IMR-90 (cell line): ENCODE data around the gene RASGRP4. TPM values are rescaled to one million over a fixed set of nuclear protein-coding genes. Genes with fewer than 3 reads are reported as not detected.

Experiments
- ATAC-seq: fragments of 200-7000 bp; cut with Tn5 transposase; 2 replicates; pipeline ENCODE4 v1.9.1; 2020; ENCODE audit warnings: low read depth, mild to moderate bottlenecking, moderate library complexity
- BruUV-seq: library from RNA; stranded (reverse); fragments of 400-500 nt; replicated peaks from 2 replicates; lab custom pipeline; 2021; lab: Mats Ljungman, UMichigan
- CTCF ChIA-PET: fragments of 300-600 bp; formaldehyde crosslinking; extraction: SDS; loops from one replicate; lab custom pipeline; 2021; ENCODE audit warnings: antibody characterized with exemption; lab: Yijun Ruan, JAX
- POLR2A ChIA-PET: fragments of 300-600 bp; sonication (Branson Sonifier 250); formaldehyde crosslinking; loops from one replicate; lab custom pipeline; 2022; ENCODE audit warnings: antibody characterized with exemption; ENCODE audit not compliant: unreplicated experiment; lab: Charles Lee
- DNase-seq: peaks from one replicate; pipeline ENCODE4 v3.0.0; 2013
- H2AFZ ChIP-seq: replicated peaks from 2 replicates; pipeline ENCODE3; 2013; ENCODE audit warnings: low read length, mild to moderate bottlenecking; ENCODE audit not compliant: poor library complexity
- H2AK5ac ChIP-seq: 2 replicates; pipeline ENCODE4 v1.6.1; 2013; ENCODE audit warnings: low read depth, low read length, inconsistent platforms
- H2AK9ac ChIP-seq: replicated peaks from 2 replicates; pipeline ENCODE3; 2013; ENCODE audit warnings: mild to moderate bottlenecking, low read depth, low read length, moderate library complexity; ENCODE audit not compliant: poor library complexity
- H2BK120ac ChIP-seq: 2 replicates; pipeline ENCODE4 v1.6.1; 2013; ENCODE audit warnings: low read depth, low read length, inconsistent platforms
- H2BK15ac ChIP-seq: 3 replicates; pipeline ENCODE4 v1.6.1; 2013; ENCODE audit warnings: low read depth, low read length, inconsistent platforms
- H2BK20ac ChIP-seq: 2 replicates; pipeline ENCODE4 v1.6.1; 2013; ENCODE audit warnings: low read depth, mild to moderate bottlenecking, inconsistent platforms, low read length, moderate library complexity
- H2BK5ac ChIP-seq: 2 replicates; pipeline ENCODE4 v1.6.1; 2013; ENCODE audit warnings: mild to moderate bottlenecking, low read depth, low read length, inconsistent platforms; ENCODE audit not compliant: poor library complexity, severe bottlenecking
- H3K14ac ChIP-seq: replicated peaks from 2 replicates; pipeline ENCODE4 v1.6.1; 2013; ENCODE audit warnings: low read depth, low read length, inconsistent platforms
- H3K18ac ChIP-seq: 2 replicates; pipeline ENCODE4 v1.6.1; 2013; ENCODE audit warnings: low read depth, low read length, control low read depth
- H3K23ac ChIP-seq: 2 replicates; pipeline ENCODE4 v1.6.1; 2013; ENCODE audit warnings: low read depth, low read length, inconsistent platforms
- H3K27ac ChIP-seq: 2 replicates; pipeline ENCODE4 v1.5.1; 2013; ENCODE audit warnings: mild to moderate bottlenecking, control low read depth, low read length; ENCODE audit not compliant: insufficient read depth
- H3K27me3 ChIP-seq: 2 replicates; pipeline ENCODE4 v1.6.1; 2013; ENCODE audit warnings: low read length; ENCODE audit not compliant: control insufficient read depth, insufficient read depth
- H3K36me3 ChIP-seq: 2 replicates; pipeline ENCODE4 v1.6.1; 2013; ENCODE audit warnings: low read length, mixed read lengths; ENCODE audit not compliant: control insufficient read depth, insufficient read depth
- H3K4ac ChIP-seq: 2 replicates; pipeline ENCODE4 v1.6.1; 2013; ENCODE audit warnings: low read depth, low read length, inconsistent platforms
- H3K4me1 ChIP-seq: 2 replicates; pipeline ENCODE4 v1.6.1; 2013; ENCODE audit warnings: low read length, mixed read lengths; ENCODE audit not compliant: control insufficient read depth, insufficient read depth
- H3K4me2 ChIP-seq: 2 replicates; pipeline ENCODE4 v1.6.1; 2013; ENCODE audit warnings: low read depth, mild to moderate bottlenecking, control low read depth, low read length, moderate library complexity
- H3K4me3 ChIP-seq: 2 replicates; pipeline ENCODE4 v1.5.1; 2013; ENCODE audit warnings: low read depth, mild to moderate bottlenecking, control low read depth, low read length, moderate library complexity; ENCODE audit not compliant: insufficient read depth
- H3K56ac ChIP-seq: 2 replicates; pipeline ENCODE4 v1.6.1; 2013; ENCODE audit warnings: low read length, inconsistent platforms; ENCODE audit not compliant: insufficient read depth; ENCODE audit errors: extremely low read depth
- H3K79me1 ChIP-seq, 2 experiments: 2 replicates each; pipeline ENCODE4 v1.6.1; 2013; ENCODE audit warnings: low read length in 2 of 2, inconsistent platforms in 1 of 2, low read depth in 1 of 2
- H3K9ac ChIP-seq: 2 replicates; pipeline ENCODE4 v1.6.1; 2013; ENCODE audit warnings: low read depth, low read length, control low read depth
- H3K9me1 ChIP-seq: 2 replicates; pipeline ENCODE4 v1.6.1; 2013; ENCODE audit warnings: low read length, inconsistent platforms; ENCODE audit not compliant: insufficient read depth
- H3K9me3 ChIP-seq: 2 replicates; pipeline ENCODE4 v1.6.1; 2013; ENCODE audit warnings: low read length; ENCODE audit not compliant: control insufficient read depth, insufficient read depth
- H4K20me1 ChIP-seq: 2 replicates; pipeline ENCODE4 v1.6.1; 2013; ENCODE audit warnings: low read length, inconsistent platforms; ENCODE audit not compliant: insufficient read depth
- H4K5ac ChIP-seq: 2 replicates; pipeline ENCODE4 v1.6.1; 2013; ENCODE audit warnings: mild to moderate bottlenecking, low read depth, low read length, control low read depth
- H4K8ac ChIP-seq, 2 experiments: 2 replicates each; pipeline ENCODE4 v1.6.1; 2013; ENCODE audit warnings: low read depth in 2 of 2, low read length in 2 of 2, control low read depth in 1 of 2, inconsistent platforms in 1 of 2
- H4K91ac ChIP-seq: 2 replicates; pipeline ENCODE4 v1.6.1; 2013; ENCODE audit warnings: low read depth, low read length, inconsistent platforms; ENCODE audit not compliant: insufficient read depth
- BHLHE40 ChIP-seq: fragments of 150-350 bp; IDR thresholded peaks from 2 replicates; pipeline ENCODE4 v1.6.1; 2016; ENCODE audit warnings: mild to moderate bottlenecking, low read depth, low read length
- FOS ChIP-seq: fragments of 150-350 bp; IDR thresholded peaks from 2 replicates; pipeline ENCODE4 v1.6.1; 2016; ENCODE audit warnings: low read depth, low read length
- MAZ ChIP-seq: IDR thresholded peaks from 2 replicates; pipeline ENCODE4 v1.6.1; 2012; ENCODE audit warnings: low read depth, mild to moderate bottlenecking, low read length, improper control_type of control experiment, moderate library complexity, borderline replicate concordance
- MXI1 ChIP-seq: IDR thresholded peaks from 2 replicates; pipeline ENCODE4 v1.6.1; 2012; ENCODE audit warnings: low read depth, mild to moderate bottlenecking, low read length, moderate library complexity, borderline replicate concordance
- POLR2A ChIP-seq: IDR thresholded peaks from 2 replicates; pipeline ENCODE4 v1.6.1; 2012; ENCODE audit warnings: mild to moderate bottlenecking, low read depth, low read length
- RAD21 ChIP-seq: IDR thresholded peaks from 2 replicates; pipeline ENCODE4 v1.6.1; 2012; ENCODE audit warnings: low read length, improper control_type of control experiment
- RCOR1 ChIP-seq: IDR thresholded peaks from 2 replicates; pipeline ENCODE4 v1.6.1; 2012; ENCODE audit warnings: mild to moderate bottlenecking, low read length, improper control_type of control experiment; ENCODE audit not compliant: insufficient replicate concordance
- RFX5 ChIP-seq: IDR thresholded peaks from 2 replicates; pipeline ENCODE4 v1.8.0; 2012; ENCODE audit warnings: low read depth, mild to moderate bottlenecking, low read length, moderate library complexity
- USF2 ChIP-seq: fragments of 150-350 bp; IDR thresholded peaks from 2 replicates; pipeline ENCODE4 v1.6.1; 2017; ENCODE audit warnings: mild to moderate bottlenecking, antibody characterized with exemption, low read length, low read depth
- WGBS, 2 experiments: methylation state at CpG; one replicate each; pipeline versions ENCODE4 v1.1.5 to v1.1.7; 2013; ENCODE audit warnings: missing lambda C conversion rate in 2 of 2; ENCODE audit not compliant: insufficient read length in 1 of 2; ENCODE audit errors: extremely low coverage in 2 of 2; 5-methylcytosine and 5-hydroxymethylcytosine counted together
- dilution Hi-C: fragments of 300-500 bp; cut with HindIII; formaldehyde crosslinking; loops from one replicate; pipeline ENCODE4 v1.14.3; 2018; ENCODE audit warnings: low sequenced_read_pairs; ENCODE audit not compliant: unreplicated experiment
- in situ Hi-C: fragments of 300-500 bp; cut with MboI; formaldehyde crosslinking; loops from 3 replicates; pipeline ENCODE4 v1.14.3; 2019; ENCODE audit warnings: low sequenced_read_pairs, inconsistent platforms, mixed read lengths
- intact Hi-C: fragments of 100-400 bp; cut with micrococcal nuclease; formaldehyde crosslinking; loops from 2 replicates; pipeline ENCODE4 v1.10.0; 2022
- polyA plus RNA-seq, 3 experiments: library from polyadenylated mRNA; depleted of rRNA; stranded (reverse); fragments of >200 nt; gene quantifications; 2 replicates each; pipeline ENCODE4 v1.2.3, GENCODE V29; 2012; ENCODE audit warnings: low replicate concordance in 1 of 3
- total RNA-seq: library from RNA; depleted of rRNA; stranded (reverse); fragments of >200 nt; gene quantifications from 2 replicates; pipeline ENCODE4 v1.2.3, GENCODE V29; 2012

Gene RASGRP4
- total and polyA plus RNA-seq, 2 of the 4 experiments (the other 2 are of a cell fraction): not detected

- DNase-seq: no peak
- Histone ChIP-seq H3K27ac (no peak overlapping the region), H3K23ac (no peak overlapping the region), H4K20me1 (no peaks in the 10 kb centered on the region), H4K5ac (no peak overlapping the region), H2BK20ac (no peak overlapping the region), H3K4me3 (no peak overlapping the region), H2AFZ (no peak overlapping the region), H2BK15ac (no peak overlapping the region), H3K9me3 (no peaks in the 10 kb centered on the region), H3K56ac (no peak overlapping the region), H2BK5ac (no peak overlapping the region), H3K9me1 (no peaks in the 10 kb centered on the region), H3K4me2 (no peak overlapping the region), H3K36me3 (no peaks in the 10 kb centered on the region), H3K4ac (no peak overlapping the region), H3K79me1 (no peaks in the 10 kb centered on the region), H4K8ac (no peak overlapping the region), H2AK5ac (no peak overlapping the region), H3K18ac (no peak overlapping the region), H2BK120ac (no peak overlapping the region), H3K27me3 (no peaks in the 10 kb centered on the region), H3K14ac (no peak overlapping the region), H2AK9ac (no peak overlapping the region), H3K9ac (no peak overlapping the region), H4K91ac (no peak overlapping the region), H3K4me1 (no peaks in the 10 kb centered on the region)
- TF ChIP-seq RCOR1 (no peak), FOS (no peak), MAZ (no peak), MXI1 (no peak), USF2 (no peak), RFX5 (no peak), RAD21 (no peak), BHLHE40 (no peak), POLR2A (no peak)
- intact Hi-C loops: no loop called here
- WGBS, 2 experiments: 33% methylated on average over 1 of the region's 5 CpGs; no CpG with 5 or more reads in 1 of the 2 experiments
- ChIA-PET POLR2A (no interaction called here), CTCF (no interaction called here)
- in situ Hi-C loops: loop anchor here (25.0 kb wide), 1 partner anchor 755 kb away; the partner anchor contains the start of gene SYCN
- no TSS peak for BruUV-seq
- dilution Hi-C loops: no loop called here
- ATAC-seq: no peak
These were observed 31.2 kb upstream of the RASGRP4 start for GRCh38 chr19:38457202-38457601.
